ENCODE measurements around the gene PGS1.

DNA sequence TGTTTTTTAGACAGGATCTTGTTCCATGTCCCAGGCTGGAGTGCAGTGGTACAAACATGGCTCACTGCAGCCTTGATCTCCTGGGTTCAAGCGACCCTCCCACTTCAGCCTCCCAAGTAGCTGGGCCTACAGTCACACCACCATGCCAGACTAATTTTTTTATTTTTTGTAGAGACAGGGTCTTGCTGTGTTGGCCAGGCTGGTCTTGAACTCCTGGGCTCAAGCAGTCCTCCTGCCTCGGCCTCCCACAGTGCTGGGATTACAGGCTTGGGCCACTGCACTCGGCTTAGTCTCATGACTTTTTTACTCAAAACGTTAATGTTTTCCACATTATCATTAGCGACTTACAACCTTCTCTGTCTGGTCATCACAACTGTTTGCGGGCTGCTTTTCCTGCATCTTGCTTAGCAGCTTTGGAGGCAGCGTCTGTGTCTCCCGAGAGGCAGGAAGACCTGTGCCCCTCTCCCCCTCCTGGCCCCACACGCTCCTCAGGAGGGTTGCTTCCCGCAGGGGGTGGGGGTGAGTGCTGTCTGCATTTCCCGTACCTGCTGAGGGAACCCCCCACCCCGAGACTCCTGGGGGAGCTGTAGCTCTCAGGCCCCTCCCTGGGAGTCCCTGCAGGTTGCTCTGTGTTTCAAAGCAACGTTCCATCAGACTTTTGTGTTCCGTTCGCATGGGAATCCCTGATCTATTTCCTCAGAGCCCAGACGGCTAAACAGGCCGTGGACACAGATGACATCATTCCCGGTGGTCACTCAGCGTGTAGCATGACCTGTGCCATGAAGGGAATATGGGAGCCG lies 52.6 kb downstream of the PGS1 start:
- TF ChIP-seq, protein P1, sequence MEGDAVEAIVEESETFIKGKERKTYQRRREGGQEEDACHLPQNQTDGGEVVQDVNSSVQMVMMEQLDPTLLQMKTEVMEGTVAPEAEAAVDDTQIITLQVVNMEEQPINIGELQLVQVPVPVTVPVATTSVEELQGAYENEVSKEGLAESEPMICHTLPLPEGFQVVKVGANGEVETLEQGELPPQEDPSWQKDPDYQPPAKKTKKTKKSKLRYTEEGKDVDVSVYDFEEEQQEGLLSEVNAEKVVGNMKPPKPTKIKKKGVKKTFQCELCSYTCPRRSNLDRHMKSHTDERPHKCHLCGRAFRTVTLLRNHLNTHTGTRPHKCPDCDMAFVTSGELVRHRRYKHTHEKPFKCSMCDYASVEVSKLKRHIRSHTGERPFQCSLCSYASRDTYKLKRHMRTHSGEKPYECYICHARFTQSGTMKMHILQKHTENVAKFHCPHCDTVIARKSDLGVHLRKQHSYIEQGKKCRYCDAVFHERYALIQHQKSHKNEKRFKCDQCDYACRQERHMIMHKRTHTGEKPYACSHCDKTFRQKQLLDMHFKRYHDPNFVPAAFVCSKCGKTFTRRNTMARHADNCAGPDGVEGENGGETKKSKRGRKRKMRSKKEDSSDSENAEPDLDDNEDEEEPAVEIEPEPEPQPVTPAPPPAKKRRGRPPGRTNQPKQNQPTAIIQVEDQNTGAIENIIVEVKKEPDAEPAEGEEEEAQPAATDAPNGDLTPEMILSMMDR (IDR thresholded peaks at IDR 0.05): no peak
- no peak for TF ChIP-seq POLR2A (IDR thresholded peaks at IDR 0.05)

All from ovary (tissue), 3 donors.